ENCODE measurements around the gene HERC6. TPM values are rescaled to one million over a fixed set of nuclear protein-coding genes. Genes with fewer than 3 reads are reported as not detected.
"Not testable (repeated sequence)": the region's sequence is repeated elsewhere in the genome, so short reads cannot be mapped to it uniquely, and the experiment has no call there.

Gene HERC6
- total RNA-seq, 4 donors from 2014 or later = 20.7 to 41.1 (median 28.7) TPM

DNA sequence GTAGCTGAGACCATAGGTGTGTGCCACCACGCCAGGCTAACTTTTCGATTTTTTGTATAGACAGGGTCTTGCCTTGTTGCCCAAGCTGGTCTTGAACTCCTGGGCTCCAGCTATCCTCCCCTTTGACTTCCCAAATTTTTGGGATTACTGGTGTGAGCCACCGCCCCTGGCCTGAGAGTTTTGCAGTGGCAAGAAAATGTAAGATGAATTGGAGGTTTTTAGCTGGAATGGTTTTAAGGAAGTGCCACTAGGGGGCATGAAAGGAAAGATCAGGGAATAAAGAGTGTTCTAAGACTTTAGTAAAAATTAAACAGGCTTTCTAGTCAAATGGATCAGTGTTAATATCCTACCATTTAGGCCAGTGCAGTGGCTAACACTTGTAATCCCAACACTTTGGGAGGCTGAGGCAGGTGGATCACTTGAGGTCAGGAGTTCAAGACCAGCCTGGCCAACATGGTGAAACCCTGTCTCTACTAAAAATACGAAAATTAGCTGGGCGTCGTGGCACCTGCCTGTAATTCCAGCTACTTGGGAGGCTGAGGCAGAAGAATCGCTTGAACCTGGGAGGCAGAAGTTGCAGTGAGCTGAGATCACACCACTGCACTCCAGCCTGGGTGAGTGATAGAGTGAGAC lies 9.4 kb upstream of the HERC6 start:
- not testable (repeated sequence) for DNase-seq, H3K4me3 ChIP-seq, H3K36me3 ChIP-seq, H3K9me3 ChIP-seq, H3K27me3 ChIP-seq, H3K4me1 ChIP-seq, H3K27ac ChIP-seq
- 87 to 90% methylated on average over 6 to 7 of the region's 7 CpGs for WGBS, 2 donors
- TF ChIP-seq, protein P1, sequence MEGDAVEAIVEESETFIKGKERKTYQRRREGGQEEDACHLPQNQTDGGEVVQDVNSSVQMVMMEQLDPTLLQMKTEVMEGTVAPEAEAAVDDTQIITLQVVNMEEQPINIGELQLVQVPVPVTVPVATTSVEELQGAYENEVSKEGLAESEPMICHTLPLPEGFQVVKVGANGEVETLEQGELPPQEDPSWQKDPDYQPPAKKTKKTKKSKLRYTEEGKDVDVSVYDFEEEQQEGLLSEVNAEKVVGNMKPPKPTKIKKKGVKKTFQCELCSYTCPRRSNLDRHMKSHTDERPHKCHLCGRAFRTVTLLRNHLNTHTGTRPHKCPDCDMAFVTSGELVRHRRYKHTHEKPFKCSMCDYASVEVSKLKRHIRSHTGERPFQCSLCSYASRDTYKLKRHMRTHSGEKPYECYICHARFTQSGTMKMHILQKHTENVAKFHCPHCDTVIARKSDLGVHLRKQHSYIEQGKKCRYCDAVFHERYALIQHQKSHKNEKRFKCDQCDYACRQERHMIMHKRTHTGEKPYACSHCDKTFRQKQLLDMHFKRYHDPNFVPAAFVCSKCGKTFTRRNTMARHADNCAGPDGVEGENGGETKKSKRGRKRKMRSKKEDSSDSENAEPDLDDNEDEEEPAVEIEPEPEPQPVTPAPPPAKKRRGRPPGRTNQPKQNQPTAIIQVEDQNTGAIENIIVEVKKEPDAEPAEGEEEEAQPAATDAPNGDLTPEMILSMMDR (IDR thresholded peaks at IDR 0.05) = peak in 5 of 6 experiments; percentile 48 to 66 (median 53)
- intact Hi-C loops (cut with DNase I) = loop anchor here (5.0 to 10.0 kb wide), 2 partner anchors 84 to 143 kb away; partner anchors contain the start of gene PPM1K

DNA sequence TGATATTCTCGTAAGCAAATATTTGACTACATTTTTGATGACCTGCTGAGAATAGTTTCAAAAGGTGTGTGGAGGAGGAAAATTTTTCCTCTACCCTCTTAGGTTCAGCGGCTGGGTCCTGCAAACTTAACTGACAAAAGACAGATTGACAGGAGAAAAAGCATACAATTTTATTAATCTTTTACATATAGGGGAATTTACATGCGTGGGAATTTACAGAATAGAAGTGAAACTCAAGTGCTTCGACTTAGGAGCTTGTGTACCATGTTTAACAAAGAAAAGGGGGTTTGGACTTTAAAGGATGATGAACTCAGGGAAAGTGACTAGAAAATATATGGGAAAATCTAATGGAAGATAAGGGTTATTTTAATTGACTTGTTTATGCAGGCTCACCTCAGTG lies 2.5 kb downstream of the HERC6 start:
- H3K4me3 ChIP-seq = no peak overlapping the region
- 74 to 83% methylated on average over 4 of the region's 4 CpGs for WGBS, 2 donors
- DNase-seq = no peak
- H3K9me3 ChIP-seq = no peaks in the 10 kb centered on the region
- peaks cover 0 to 14% (median 0%) of the 10 kb centered on the region in 3 donors for H3K4me1 ChIP-seq
- TF ChIP-seq POLR2A (IDR thresholded peaks at IDR 0.05) = no peak
- TF ChIP-seq, protein P1 (IDR thresholded peaks at IDR 0.05) = no peak
- no peak overlapping the region for H3K27ac ChIP-seq
- peaks cover 0 to 23% (median 0%) of the 10 kb centered on the region in 3 donors for H3K36me3 ChIP-seq
- no peaks in the 10 kb centered on the region for H3K27me3 ChIP-seq
- intact Hi-C loops (cut with DNase I) = no loop called here

DNA sequence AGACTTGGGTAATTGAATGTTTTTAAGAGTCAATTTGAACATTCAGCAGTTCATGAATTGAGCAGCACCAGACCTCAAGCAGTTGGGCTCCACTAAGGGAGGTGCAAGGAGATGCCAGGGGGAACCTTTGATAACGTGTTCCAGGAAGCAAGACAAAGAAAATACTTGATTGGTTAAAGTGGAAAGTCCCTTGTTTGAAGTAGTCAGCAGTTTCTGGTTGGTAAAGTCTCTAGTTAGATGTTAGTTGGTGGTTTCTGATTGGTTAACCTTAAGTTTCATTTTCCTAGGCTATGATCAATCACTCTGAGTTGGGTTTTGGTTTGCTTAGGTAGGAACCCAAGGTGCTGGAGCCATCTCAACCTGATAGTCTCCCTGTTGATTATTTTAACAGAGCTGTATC lies 4.0 kb downstream of the HERC6 start:
- WGBS, 2 donors = 0% methylated on average over 1 of the region's 1 CpG
- TF ChIP-seq, protein P1 (IDR thresholded peaks at IDR 0.05) = no peak
- TF ChIP-seq POLR2A (IDR thresholded peaks at IDR 0.05) = no peak
- H3K4me1 ChIP-seq = peaks cover 0 to 14% (median 0%) of the 10 kb centered on the region in 3 donors
- H3K36me3 ChIP-seq = peaks cover 0 to 38% (median 4%) of the 10 kb centered on the region in 3 donors
- no peak overlapping the region for H3K4me3 ChIP-seq
- no peaks in the 10 kb centered on the region for H3K9me3 ChIP-seq
- intact Hi-C loops (cut with DNase I) = no loop called here
- peak overlapping the region in 1 of 4 donors; percentile 3 for H3K27ac ChIP-seq
- DNase-seq = no peak
- no peaks in the 10 kb centered on the region for H3K27me3 ChIP-seq

GRCh38 chr4:88390128-88390527 lies 11.5 kb downstream of the HERC6 start:
- DNase-seq = no peak
- no peak overlapping the region for H3K4me3 ChIP-seq
- intact Hi-C loops (cut with DNase I) = no loop called here
- 91 to 100% methylated on average over 2 of the region's 2 CpGs for WGBS, 2 donors
- TF ChIP-seq, protein P1 (IDR thresholded peaks at IDR 0.05) = no peak
- no peak for TF ChIP-seq POLR2A (IDR thresholded peaks at IDR 0.05)
- no peaks in the 10 kb centered on the region for H3K9me3 ChIP-seq
- H3K27ac ChIP-seq = no peak overlapping the region
- no peaks in the 10 kb centered on the region for H3K4me1 ChIP-seq
- H3K36me3 ChIP-seq = peaks cover 0 to 83% (median 4%) of the 10 kb centered on the region in 3 donors
- no peaks in the 10 kb centered on the region for H3K27me3 ChIP-seq

DNA sequence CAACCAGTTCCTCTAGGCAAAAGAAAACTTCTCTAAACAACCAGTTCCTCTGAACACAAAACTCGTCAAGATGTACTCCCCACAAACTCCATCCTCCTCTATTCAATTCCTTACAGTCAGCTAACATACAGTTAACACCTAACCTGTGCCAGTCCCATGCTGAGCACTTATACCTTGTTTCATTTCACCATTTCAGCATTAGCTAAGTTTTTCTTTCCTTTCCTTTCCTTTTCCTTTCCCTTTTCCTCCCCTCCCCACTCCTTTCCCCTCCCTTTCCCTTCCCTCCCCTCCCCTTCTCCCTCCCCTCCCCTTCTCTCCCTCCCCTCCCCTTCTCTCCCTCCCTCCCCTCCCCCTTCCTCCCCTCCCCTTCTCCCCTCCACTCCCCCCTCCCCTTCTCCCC lies 13.1 kb downstream of the HERC6 start:
- H3K9me3 ChIP-seq = no peaks in the 10 kb centered on the region
- no peaks in the 10 kb centered on the region for H3K27me3 ChIP-seq
- H3K4me3 ChIP-seq = no peak overlapping the region
- intact Hi-C loops (cut with DNase I) = no loop called here
- H3K36me3 ChIP-seq = peaks cover 0 to 85% (median 3%) of the 10 kb centered on the region in 3 donors
- no peaks in the 10 kb centered on the region for H3K4me1 ChIP-seq
- no peak for DNase-seq
- no peak overlapping the region for H3K27ac ChIP-seq
- TF ChIP-seq, protein P1 (IDR thresholded peaks at IDR 0.05) = no peak
- TF ChIP-seq POLR2A (IDR thresholded peaks at IDR 0.05) = no peak
- WGBS, 2 donors = 50 to 85% methylated on average over 1 of the region's 1 CpG
